DMS79 treated with DMSO at 0.1 percent for 48 hours (cell line): ENCODE results near the gene ZNHIT3.
"Not testable (repeated sequence)": the region's sequence is repeated elsewhere in the genome, so short reads cannot be mapped to it uniquely, and the experiment has no call there.

Experiments
- DNase-seq: peaks from one replicate; lab custom pipeline; 2025; lab: John Stamatoyannopoulos, UW

ZNHIT3 gene

GRCh38 chr17:36484021-36484420, 2.5 kb upstream of the ZNHIT3 start:
- DNase-seq, result not testable (repeated sequence)

DNA sequence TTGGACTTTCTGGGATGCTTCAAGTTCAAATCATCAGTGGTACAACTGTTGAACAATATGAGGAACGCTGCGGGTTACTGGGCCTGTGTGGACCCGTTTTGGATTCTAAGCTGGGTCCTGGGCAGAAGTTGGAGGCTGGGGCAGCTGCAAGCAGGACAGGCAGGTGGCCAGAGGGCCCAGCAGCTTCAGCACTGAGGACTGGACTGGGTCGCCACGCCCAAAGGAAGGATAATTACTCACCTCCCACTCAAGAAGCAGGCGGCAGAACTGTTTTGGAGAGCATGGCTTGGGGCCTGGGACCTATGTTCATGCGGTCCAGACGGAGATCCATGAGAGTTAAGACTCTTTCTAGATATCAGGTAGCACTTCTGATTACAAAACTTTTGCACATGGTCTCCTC, 1.5 kb upstream of the ZNHIT3 start:
- no peak for DNase-seq

GRCh38 chr17:36485805-36486203, 677 bp upstream of the ZNHIT3 start:
- DNase-seq, result no peak

DNA sequence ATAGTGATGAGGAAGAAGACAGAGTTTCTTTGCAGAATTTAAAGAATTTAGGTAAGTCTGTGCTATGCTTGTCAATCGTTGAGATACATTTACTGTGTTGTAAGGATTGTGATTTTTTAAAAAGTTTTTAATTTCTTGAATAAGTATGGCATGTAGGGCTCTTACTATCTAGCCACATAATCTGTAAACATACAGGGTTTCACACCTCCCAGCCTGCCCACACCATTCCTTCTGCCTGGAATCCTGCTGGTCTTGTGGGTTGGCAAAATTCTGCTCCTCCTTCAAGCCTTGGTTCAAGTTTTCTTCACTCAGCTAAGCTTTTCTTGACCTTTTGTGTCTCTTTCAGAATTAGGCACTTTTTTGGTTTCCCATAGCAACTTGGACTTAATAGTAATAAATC, 7.5 kb downstream of the ZNHIT3 start:
- DNase-seq, result no peak

- no peak for DNase-seq
These were observed 8.2 kb downstream of the ZNHIT3 start for GRCh38 chr17:36494674-36495073.

DNA sequence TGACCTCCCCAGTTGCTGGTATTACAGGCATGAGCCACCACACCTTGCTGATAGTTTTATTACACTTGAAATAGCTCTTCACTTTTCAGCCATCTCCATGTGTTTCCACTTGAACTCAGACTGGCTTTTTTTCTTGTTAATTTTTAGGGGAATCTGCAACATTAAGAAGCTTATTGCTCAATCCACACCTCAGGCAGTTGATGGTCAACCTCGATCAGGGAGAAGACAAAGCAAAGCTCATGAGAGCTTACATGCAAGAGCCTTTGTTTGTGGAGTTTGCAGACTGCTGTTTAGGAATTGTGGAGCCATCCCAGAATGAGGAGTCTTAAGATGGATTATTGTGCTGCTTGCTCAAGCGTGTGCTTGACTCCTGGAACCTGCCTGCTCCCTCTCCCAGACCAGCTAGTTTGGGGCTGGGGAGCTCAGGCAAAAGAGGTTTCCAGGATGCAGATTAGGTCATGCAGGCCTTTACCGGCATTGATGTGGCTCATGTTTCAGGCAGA, 8.6 kb downstream of the ZNHIT3 start:
- no peak for DNase-seq

DNA sequence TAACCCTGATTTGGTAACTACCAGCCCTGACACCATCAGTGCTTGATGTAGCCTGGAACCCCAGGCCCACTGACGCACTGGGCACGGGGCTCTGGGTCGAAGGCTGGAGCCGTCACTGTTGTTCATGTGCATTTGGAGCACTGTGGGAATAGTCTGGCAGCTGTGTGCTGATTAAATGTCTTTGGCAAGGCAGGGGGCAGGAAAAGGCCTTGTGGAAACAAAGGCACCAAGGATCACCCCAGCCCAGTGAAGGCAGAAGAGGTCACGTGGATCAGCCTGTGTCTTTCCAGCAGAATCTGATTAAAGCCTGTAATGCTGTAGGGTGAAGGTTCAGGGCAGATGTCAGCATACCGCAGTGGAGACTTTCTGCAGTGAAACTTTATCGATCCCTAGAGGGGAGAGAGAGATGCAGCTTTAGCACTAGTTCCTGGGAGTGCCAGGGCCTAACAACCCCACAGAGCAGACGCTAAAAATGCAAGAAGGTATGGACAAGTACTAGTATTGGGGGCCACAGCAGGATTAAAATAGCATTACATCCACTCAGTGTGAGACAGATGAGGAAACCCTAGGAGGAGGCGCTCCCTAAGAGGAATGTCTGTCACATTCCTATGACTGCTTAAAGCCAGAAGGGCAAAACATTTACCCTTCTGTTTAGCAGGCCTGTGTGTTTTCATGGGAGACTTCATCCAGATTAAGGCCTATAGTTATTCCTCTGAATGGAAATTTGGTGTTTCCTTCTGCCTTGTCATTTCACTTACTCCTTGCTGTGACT, 9.7 kb downstream of the ZNHIT3 start:
- DNase-seq, result no peak

DNA sequence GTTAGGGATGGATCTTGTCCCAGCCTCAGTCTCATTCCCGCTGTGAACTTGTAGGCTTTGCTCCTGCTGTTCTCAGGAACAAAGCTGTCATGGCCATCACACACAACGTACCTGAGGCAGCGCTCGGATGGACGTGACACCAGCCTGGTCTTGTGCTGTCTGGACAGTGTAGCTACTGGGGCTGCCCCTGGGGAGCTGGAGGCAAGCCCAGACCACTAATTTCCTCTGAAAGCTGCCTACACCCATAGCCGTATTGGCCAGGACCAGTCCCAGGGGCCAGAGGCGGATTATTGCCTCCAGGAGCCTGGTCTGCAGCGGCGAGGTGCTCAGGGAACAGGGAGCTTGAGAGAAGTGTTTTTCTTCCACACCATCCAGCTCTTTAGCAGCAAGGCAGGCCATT, 11.7 kb downstream of the ZNHIT3 start:
- DNase-seq, result no peak

GRCh38 chr17:36498560-36499300, 12.2 kb downstream of the ZNHIT3 start:
- DNase-seq, result no peak

GRCh38 chr17:36500745-36501225, 14.3 kb downstream of the ZNHIT3 start:
- DNase-seq, result no peak

GRCh38 chr17:36501351-36501750, 14.9 kb downstream of the ZNHIT3 start:
- no peak for DNase-seq

DNA sequence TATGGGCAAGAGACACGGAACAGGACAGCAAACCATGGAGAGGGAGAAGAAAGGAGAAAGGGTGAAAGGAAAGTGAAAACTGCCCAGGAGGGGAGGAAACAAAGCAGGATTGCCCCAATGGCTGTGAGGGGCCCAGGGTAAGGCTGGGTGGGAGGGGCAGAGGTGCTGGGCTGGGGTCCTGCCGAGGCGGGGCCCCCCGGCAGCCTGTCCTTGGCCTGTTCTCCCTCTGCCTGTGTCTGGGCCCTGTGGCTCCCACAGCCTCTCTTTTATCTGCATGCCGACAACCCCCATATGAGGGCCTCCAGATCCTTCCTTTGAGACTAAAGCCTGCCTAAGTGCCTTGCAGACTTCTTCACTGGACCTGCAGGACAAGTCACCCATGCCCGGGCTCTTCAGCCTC, 15.5 kb downstream of the ZNHIT3 start:
- DNase-seq, result no peak

- DNase-seq, result no peak
These were observed 17.1 kb downstream of the ZNHIT3 start for GRCh38 chr17:36503456-36504155.

DNA sequence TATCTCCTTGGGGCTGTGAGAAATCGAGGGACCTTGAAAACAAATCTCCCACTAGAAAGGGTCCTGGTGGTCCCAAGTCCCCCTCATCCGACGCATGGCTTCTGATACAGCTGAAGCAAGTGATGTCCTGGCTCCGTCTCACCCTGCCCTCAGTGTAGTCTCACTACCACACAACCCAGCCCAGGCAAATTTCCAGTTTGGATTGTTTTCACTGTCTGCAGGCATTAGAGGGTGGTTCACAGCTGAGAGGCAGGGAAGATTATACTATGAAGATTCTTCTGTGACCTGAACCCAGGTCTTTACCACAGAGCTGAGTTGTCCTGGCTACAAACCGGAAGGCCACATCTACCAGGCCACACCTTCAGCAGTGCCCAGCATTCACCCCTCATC, 17.7 kb downstream of the ZNHIT3 start:
- no peak for DNase-seq

- no peak for DNase-seq
These were observed 18.7 kb downstream of the ZNHIT3 start for GRCh38 chr17:36505171-36505570.

- no peak for DNase-seq
These were observed 19.9 kb downstream of the ZNHIT3 start for GRCh38 chr17:36506249-36506826.

DNA sequence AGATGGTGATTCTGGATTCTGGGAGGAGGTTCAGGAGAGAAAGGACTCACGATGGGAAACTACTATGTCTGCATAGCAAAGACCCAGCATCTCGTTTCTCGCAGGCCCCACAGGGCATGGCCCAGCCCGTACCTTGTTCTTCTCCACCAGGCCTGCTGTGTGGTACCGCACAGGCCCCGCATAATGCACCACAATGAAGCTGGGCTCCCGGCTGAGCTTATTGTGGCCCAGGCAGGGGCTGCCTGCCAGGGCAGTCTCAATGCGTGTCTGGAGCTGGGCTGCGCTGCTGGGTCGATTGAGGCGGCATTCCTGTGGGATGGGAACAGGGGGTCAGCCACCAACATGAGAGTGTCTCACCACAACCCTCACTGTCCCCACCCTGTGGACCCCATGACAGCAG, 20.4 kb downstream of the ZNHIT3 start:
- DNase-seq, result no peak

GRCh38 chr17:36507266-36507665, 20.8 kb downstream of the ZNHIT3 start:
- no peak for DNase-seq

DNA sequence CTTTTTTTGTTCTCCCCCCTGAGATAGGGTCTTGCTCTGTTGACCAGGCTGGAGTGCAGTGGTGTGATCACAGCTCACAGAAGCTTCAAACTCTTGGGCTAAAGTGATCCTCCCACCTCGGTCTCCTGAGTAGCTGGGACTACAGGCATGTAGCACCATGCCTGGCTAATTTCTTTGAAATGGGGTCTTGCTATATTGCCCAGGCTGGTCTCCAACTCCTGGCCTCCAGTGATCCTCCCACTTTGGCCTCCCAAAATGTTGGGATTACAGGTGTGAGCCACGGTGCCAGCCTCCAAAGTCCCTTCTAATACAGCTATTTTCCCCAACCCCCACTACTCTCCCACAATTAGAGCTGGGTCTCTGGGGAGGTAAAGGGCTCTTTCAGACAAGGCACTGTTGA, 22.0 kb downstream of the ZNHIT3 start:
- not testable (repeated sequence) for DNase-seq

DNA sequence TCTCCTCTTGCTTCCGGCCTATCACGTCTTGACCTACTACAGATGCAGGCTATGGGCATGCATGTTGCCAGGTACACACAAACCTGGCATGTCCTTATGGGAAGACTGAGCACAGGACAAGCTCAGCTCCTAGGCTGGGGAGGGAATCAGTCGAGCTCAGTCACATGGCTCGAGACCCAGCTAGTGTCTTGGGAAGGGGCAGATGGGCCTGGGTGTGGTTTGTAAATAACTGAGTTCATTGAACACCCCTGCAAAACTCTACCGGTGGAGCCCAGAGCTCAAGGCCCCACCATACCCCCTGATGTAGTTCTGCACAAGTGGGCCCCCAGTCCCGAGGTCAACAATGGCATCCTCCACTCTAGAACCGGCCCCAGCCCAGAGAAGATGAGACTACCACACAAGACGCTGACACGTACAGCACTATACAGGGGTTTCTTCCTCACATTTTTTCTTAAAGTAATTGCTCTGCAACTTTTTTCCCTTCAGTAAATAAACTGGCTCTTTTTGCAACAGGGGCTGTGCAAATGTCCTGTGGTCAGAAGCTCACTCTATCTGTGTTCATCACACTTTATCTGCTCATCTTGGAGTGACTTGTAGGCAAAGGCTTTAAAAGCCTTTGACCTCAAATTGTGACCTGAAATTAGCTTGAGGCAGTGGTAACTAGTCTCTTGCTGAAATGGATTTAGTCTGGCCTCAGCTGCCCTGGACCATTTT, 22.9 kb downstream of the ZNHIT3 start:
- DNase-seq, result no peak

DNA sequence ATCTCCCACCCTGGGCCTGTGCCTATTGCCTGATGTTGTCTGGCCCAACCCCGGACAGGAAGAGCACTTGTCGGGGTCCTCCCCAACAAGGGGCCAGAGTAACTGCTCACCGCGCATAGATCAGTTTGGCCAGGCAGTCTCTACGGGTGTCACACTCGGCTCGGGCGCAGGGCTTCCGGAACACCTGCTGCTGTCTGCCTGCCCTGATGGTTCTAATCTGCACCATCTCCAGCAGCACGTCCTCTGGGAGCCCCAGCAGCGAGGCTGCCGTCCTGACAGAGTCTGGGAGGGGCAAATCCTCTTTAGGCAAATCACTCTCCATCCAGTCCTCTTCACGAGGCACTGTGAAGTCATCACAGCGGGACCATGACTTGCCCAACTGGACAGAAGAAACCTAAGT, 24.2 kb downstream of the ZNHIT3 start:
- DNase-seq, result no peak

GRCh38 chr17:36511216-36511615, 24.7 kb downstream of the ZNHIT3 start:
- DNase-seq, result no peak
